HepG2 (cell line): ENCODE results near the gene IPCEF1. TPM values are rescaled to one million over a fixed set of nuclear protein-coding genes. Genes with fewer than 3 reads are reported as not detected.

ENCODE experiments used
- ATAC-seq: fragments of 200-7000 bp; cut with Tn5 transposase; 3 replicates; pipeline ENCODE4 v1.9.1; 2020; ENCODE audit warnings: mild to moderate bottlenecking, moderate library complexity
- BruUV-seq: library from RNA; stranded (reverse); fragments of 400-500 nt; replicated peaks from 2 replicates; lab custom pipeline; 2021; lab: Mats Ljungman, UMichigan
- CTCF ChIA-PET: fragments of 300-600 bp; formaldehyde crosslinking; extraction: SDS; loops from one replicate; lab custom pipeline; 2021; ENCODE audit warnings: low total read pairs, inconsistent platforms, low intra/inter-chr PET ratio; lab: Yijun Ruan, JAX
- POLR2A ChIA-PET: fragments of 350-600 bp; sonication (Branson Sonifier 250); formaldehyde crosslinking; loops from one replicate; lab custom pipeline; 2020; ENCODE audit warnings: antibody characterized with exemption, inconsistent platforms; lab: Yijun Ruan, JAX
- DNase-seq: peaks from one replicate; pipeline ENCODE4 v3.0.0-alpha.2; 2015; ENCODE audit warnings: low spot score
- FAIRE-seq: peaks from 3 replicates; lab custom pipeline; 2011; peaks lifted over from hg19 to GRCh38; lab: Jason Lieb, UNC
- H2AFZ ChIP-seq: one replicate; pipeline ENCODE4 v1.6.1; 2011; ENCODE audit warnings: low read length, inconsistent platforms
- H3K27ac ChIP-seq: fragments of 300-600 bp; 3 replicates; pipeline ENCODE4 v1.8.0; 2011; ENCODE audit warnings: mixed run types, mild to moderate bottlenecking, mixed read lengths, low read length, inconsistent platforms; ENCODE audit not compliant: insufficient read depth; ENCODE audit errors: extremely low read length
- H3K27me3 ChIP-seq, 2 experiments: fragments of 200-600 bp in 1 of 2; 2 replicates in 1 of 2; 3 replicates in 1 of 2; pipeline versions ENCODE4 v1.6.0 to v1.8.0; 2011; ENCODE audit warnings: low read length in 2 of 2, mild to moderate bottlenecking in 2 of 2, moderate library complexity in 2 of 2, inconsistent platforms in 1 of 2; ENCODE audit not compliant: insufficient read depth in 2 of 2, control insufficient read depth in 1 of 2
- H3K36me3 ChIP-seq, 2 experiments: fragments of 200-600 bp in 1 of 2; replicated peaks in 1 of 2; 2 replicates in 1 of 2; 3 replicates in 1 of 2; pipeline versions ENCODE4 v1.5.1 to v1.8.0; 2011; ENCODE audit warnings: low read length in 2 of 2, inconsistent platforms in 1 of 2; ENCODE audit not compliant: insufficient read depth in 2 of 2, control insufficient read depth in 1 of 2
- H3K4me1 ChIP-seq: 2 replicates; pipeline ENCODE4 v1.5.1; 2012; ENCODE audit warnings: low read length, inconsistent platforms; ENCODE audit not compliant: insufficient read depth
- H3K4me2 ChIP-seq: 2 replicates; pipeline ENCODE4 v1.6.0; 2011; ENCODE audit warnings: low read depth, low read length, inconsistent platforms
- H3K4me3 ChIP-seq, 3 experiments: fragments of 200-600 bp in 1 of 3; sonication (generic), shearing (Covaris generic) in 1 of 3; replicated peaks in 1 of 3; 2 replicates each; pipeline ENCODE4 v1.5.1; 2011 to 2016; ENCODE audit warnings: low read length in 3 of 3, inconsistent platforms in 2 of 3, low read depth in 2 of 3, mild to moderate bottlenecking in 2 of 3, control low read depth in 1 of 3, mixed read lengths in 1 of 3; ENCODE audit not compliant: insufficient read depth in 1 of 3
- H3K79me2 ChIP-seq: one replicate; pipeline ENCODE4 v1.6.1; 2011; ENCODE audit warnings: low read length, inconsistent platforms; ENCODE audit not compliant: insufficient read depth
- H3K9ac ChIP-seq: 2 replicates; pipeline ENCODE4 v1.6.0; 2011; ENCODE audit warnings: mild to moderate bottlenecking, low read depth, low read length, inconsistent platforms; ENCODE audit not compliant: insufficient read depth
- H3K9me3 ChIP-seq: 2 replicates; pipeline ENCODE4 v1.5.1; 2012; ENCODE audit warnings: mild to moderate bottlenecking, low read length
- H4K20me1 ChIP-seq: 2 replicates; pipeline ENCODE4 v1.6.0; 2011; ENCODE audit warnings: inconsistent platforms, mild to moderate bottlenecking, low read length, moderate library complexity; ENCODE audit not compliant: insufficient read depth
- CEBPB ChIP-seq: IDR thresholded peaks from 2 replicates; pipeline ENCODE4 v1.6.1; 2011; ENCODE audit warnings: low read depth, low read length, improper control_type of control experiment, borderline replicate concordance
- CEBPG ChIP-seq: IDR thresholded peaks from 2 replicates; pipeline ENCODE4 v1.6.1; 2016
- JARID2 ChIP-seq: sonication (generic); formaldehyde crosslinking; IDR thresholded peaks from 2 replicates; pipeline ENCODE4 v1.8.1; 2023; ENCODE audit warnings: missing genetic modification reagents, inconsistent platforms; ENCODE audit not compliant: insufficient replicate concordance
- MYC ChIP-seq: sonication (generic); formaldehyde crosslinking; IDR thresholded peaks from 2 replicates; pipeline ENCODE4 v1.9.0; 2021; ENCODE audit warnings: missing genetic modification reagents, borderline replicate concordance
- RNF2 ChIP-seq: fragments of 450-650 bp; conservative IDR thresholded peaks from 2 replicates; pipeline ENCODE4 v1.6.1; 2016; ENCODE audit warnings: low read depth
- SP140L ChIP-seq: sonication (generic); formaldehyde crosslinking; IDR thresholded peaks from 2 replicates; pipeline ENCODE4 v1.4.0; 2020; ENCODE audit warnings: missing genetic modification reagents, borderline replicate concordance
- ZNF839 ChIP-seq: sonication (generic); formaldehyde crosslinking; IDR thresholded peaks from 2 replicates; pipeline ENCODE4 v1.4.0; 2020; ENCODE audit warnings: missing genetic modification reagents, mild to moderate bottlenecking, borderline replicate concordance
- WGBS: methylation state at CpG from one replicate; pipeline ENCODE4 v1.1.6; 2017; ENCODE audit warnings: low lambda C conversion rate; 5-methylcytosine and 5-hydroxymethylcytosine counted together
- in situ Hi-C: cut with HindIII; loops from 2 replicates; pipeline ENCODE4 v1.10.0; 2017; ENCODE audit warnings: low pct_unique_long_range_greater_than_20kb; ENCODE audit not compliant: extremely low pct_ligation_motif_present
- intact Hi-C: fragments of 100-400 bp; cut with micrococcal nuclease; formaldehyde crosslinking; loops from one replicate; pipeline ENCODE4 v1.10.0; 2022; ENCODE audit not compliant: unreplicated experiment
- polyA plus RNA-seq, 8 experiments: library from polyadenylated mRNA; depleted of rRNA in 3 of 8; stranded (reverse) in 7 of 8; unstranded in 1 of 8; fragments of >200 nt; fragmentation: Illumina TruSeq in 4 of 8; extraction: Trizol in 4 of 8; gene quantifications; 2 replicates each; pipeline versions ENCODE4 v1.2.1 to v1.2.3, GENCODE V29; 2011 to 2016; ENCODE audit warnings: low read depth in 4 of 8, missing spikeins in 1 of 8, mixed read lengths in 1 of 8; ENCODE audit not compliant: insufficient read depth in 1 of 8
- total RNA-seq, 5 experiments: library from RNA; depleted of rRNA; stranded (reverse); fragments of >200 nt; fragmentation: Illumina TruSeq; extraction: Trizol; gene quantifications; 2 replicates each; pipeline ENCODE4 v1.2.3, GENCODE V29; 2016; ENCODE audit warnings: low read depth in 1 of 5

Gene IPCEF1
- total and polyA plus RNA-seq, 2 of the 13 experiments (the other 11 are each of a cell fraction or from before 2014, with no cell fraction given), result 0.03 TPM; not detected in 1

- Histone ChIP-seq H3K36me3 (no peaks in the 10 kb centered on the region), H3K4me1 (no peaks in the 10 kb centered on the region), H3K9me3 (no peaks in the 10 kb centered on the region), H3K9ac (no peak overlapping the region), H2AFZ (no peak overlapping the region), H4K20me1 (no peaks in the 10 kb centered on the region), H3K4me3 (no peak overlapping the region), H3K27ac (no peak overlapping the region), H3K4me2 (no peak overlapping the region), H3K27me3 (peaks cover 2% of the 10 kb centered on the region in 2 experiments; a peak in 2 of 5 replicates), H3K79me2 (no peaks in the 10 kb centered on the region)
- no peak for FAIRE-seq
- no peak for DNase-seq
- ChIA-PET POLR2A (no interaction called here), CTCF (no interaction called here)
- intact Hi-C loops (no loop called here), in situ Hi-C loops (loop anchor here (10.0 kb wide), 1 partner anchor 213 kb away; no protein-coding TSS in a partner anchor)
- no TSS peak for BruUV-seq
- peak; percentile 47 for TF ChIP-seq CEBPG (CRISPR knock-in tag)
- peak; percentile 84 for TF ChIP-seq CEBPB
- no peak for TF ChIP-seq JARID2 (CRISPR knock-in tag)
- WGBS, result 48% methylated on average over 9 of the region's 9 CpGs
- peak; percentile 25; the same call in 1 of the 3 replicates for ATAC-seq
Observed at GRCh38 chr6:154367839-154368695, 11.5 kb upstream of the IPCEF1 start.

DNA sequence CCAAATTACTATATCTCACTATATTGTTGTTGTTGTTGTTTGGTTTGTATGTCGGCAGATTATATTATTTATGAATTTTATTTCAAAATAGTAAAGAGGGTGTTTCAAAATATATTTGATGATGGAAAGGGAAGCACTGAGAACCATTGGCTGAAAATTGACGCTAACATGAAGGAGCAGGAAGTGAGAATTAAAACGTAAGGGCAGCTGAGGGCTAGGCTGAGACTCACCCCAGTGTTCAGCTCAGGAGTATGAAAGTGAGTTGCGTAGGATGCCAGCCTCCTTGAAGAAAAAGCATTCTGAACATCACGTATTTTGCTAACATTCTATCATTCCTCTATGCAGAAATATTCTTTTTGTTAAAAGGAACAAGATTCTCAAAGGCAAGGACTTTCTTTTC lies 10.7 kb upstream of the IPCEF1 start:
- no TSS peak for BruUV-seq
- H3K4me2 ChIP-seq, result no peak overlapping the region
- no peaks in the 10 kb centered on the region for H3K4me1 ChIP-seq
- ChIA-PET POLR2A (no interaction called here), CTCF (no interaction called here)
- H3K9ac ChIP-seq, result no peak overlapping the region
- H3K79me2 ChIP-seq, result no peaks in the 10 kb centered on the region
- intact Hi-C loops (no loop called here), in situ Hi-C loops (loop anchor here (10.0 kb wide), 1 partner anchor 213 kb away; no protein-coding TSS in a partner anchor)
- no peaks in the 10 kb centered on the region for H3K9me3 ChIP-seq
- H3K4me3 ChIP-seq, result no peak overlapping the region
- no peaks in the 10 kb centered on the region for H3K36me3 ChIP-seq
- DNase-seq (no peak), FAIRE-seq (no peak)
- peaks cover 2 to 3% of the 10 kb centered on the region in 2 experiments; a peak in 2 of 5 replicates for H3K27me3 ChIP-seq
- H3K27ac ChIP-seq, result no peak overlapping the region
- H2AFZ ChIP-seq, result no peak overlapping the region
- TF ChIP-seq ZNF839 (CRISPR knock-in tag) (no peak), RNF2 (no peak), SP140L (CRISPR knock-in tag) (no peak), MYC (CRISPR knock-in tag) (no peak)
- TF ChIP-seq, all 625 proteins: peak for 0
- 73% methylated on average over 5 of the region's 5 CpGs for WGBS
- ATAC-seq, result no peak
- no peaks in the 10 kb centered on the region for H4K20me1 ChIP-seq
